ENCODE data around the gene TRAPPC10. TPM values are rescaled to one million over a fixed set of nuclear protein-coding genes. Genes with fewer than 3 reads are reported as not detected.

TRAPPC10 gene
- polyA plus RNA-seq (2013, experiment 1 of 2; ENCODE audit: insufficient read length) = 20.3 TPM
- 19.5 TPM for polyA plus RNA-seq (2013, experiment 2 of 2; ENCODE audit: insufficient read length)

DNA sequence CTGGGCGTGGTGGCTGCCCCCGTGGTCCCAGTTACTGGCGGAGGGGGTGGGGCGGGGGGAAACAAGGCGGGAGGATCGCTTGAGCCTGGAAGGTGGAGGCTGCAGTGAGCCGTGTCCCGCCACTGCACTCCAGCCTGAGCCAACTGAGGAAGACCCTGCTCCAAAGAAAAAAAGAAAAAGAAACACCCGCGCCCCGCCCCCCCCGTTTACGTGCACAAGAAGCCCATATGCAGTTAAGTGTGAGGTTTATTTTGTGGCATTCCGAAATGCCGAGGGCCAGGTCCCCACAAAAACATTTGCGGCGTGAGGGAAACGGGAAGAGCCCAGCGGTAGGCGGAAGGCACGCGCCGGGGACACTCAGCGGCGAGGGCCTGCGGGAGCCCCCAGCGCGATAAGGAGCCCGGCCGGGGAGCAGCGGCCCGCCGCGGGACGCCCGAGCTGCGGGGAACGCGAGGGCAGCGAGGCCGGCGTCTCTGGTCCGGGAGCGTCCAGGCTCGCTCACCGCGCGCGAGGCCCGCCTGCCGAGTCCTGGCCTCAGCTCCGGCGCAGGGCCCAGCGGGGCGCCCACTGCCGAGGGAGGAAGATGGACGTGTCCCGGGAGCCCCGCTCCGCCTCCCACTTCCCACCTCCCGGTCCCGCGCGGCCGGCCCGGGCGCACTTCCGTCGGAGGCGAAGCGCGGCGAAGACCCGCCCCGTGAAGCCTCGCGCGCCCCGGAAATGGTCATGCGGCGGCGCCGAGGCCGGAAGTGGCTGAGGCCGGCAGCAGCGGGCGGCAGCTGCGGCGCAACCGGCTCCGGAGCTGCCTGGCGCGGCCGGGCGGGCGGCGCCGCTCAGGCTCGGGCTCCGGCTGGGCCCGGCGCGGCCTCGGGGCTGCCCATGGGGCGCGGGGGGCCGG is at the start of gene TRAPPC10:
TSS of gene TRAPPC10 (plus strand) at position 731 of the 895 bp plus-strand sequence. CDS start 185 bp downstream, outside the sequence.
- DNase-seq = peak; percentile 90

GRCh38 chr21:43965911-43966585 is 46.1 kb upstream of the TRAPPC10 start:
- no peak for DNase-seq

- no peak for DNase-seq
These were observed 45.1 kb upstream of the TRAPPC10 start for GRCh38 chr21:43966946-43967512.

DNA sequence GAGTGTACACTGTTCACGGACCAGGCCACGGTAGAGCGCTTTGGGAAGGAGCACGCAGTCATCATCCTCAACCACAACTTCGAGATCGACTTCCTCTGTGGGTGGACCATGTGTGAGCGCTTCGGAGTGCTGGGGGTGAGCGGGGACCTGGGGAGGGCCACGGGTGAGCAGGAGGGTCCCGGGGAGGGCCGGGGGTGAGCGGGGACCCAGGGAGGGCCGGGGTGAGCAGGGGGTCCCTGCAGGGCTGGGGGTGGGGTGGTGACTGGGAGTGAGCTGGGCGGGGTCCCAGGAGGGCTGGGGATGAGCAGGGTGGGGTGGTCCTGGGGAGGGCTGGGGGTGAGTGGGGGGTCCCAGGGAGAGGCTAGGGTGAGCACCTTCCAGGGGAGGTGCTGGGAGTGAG is 44.1 kb upstream of the TRAPPC10 start:
- DNase-seq = no peak

DNA sequence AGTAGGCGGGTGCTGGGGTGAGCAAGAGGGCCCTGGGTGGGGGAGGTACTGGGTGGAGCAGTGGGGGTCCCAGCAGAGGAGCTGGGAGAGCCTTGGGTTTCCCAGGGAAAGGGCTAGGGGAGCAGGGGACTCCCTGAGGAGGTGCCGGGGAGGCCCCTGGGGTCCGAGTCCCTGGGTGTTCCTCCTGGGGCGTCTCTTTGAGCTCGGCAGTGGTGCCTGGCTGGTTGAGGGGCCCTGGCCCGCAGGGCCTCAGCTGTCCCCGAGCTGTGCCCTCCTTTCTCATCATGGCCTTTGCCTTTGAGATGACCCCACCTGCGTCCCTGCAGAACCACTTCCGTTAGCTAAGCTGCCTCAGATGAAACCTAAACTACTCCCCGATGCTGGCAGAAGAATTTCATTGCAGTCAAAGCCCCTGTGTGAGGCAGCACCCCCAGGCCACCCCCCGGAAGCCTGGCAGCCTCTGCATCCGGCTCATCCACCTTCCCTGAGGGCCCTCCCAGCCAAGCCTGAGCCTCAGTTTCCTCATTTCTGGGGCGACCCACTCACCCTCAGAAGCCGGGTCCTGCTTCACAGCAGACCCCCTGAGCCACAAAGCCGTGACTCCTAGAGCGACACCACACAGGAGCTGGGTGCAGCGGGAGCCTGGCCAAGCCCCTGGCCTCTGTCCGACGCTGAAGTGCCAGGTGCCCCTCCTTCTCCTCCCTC is 43.5 kb upstream of the TRAPPC10 start:
- no peak for DNase-seq

GRCh38 chr21:43969115-43969444 is 43.0 kb upstream of the TRAPPC10 start:
- DNase-seq = no peak

DNA sequence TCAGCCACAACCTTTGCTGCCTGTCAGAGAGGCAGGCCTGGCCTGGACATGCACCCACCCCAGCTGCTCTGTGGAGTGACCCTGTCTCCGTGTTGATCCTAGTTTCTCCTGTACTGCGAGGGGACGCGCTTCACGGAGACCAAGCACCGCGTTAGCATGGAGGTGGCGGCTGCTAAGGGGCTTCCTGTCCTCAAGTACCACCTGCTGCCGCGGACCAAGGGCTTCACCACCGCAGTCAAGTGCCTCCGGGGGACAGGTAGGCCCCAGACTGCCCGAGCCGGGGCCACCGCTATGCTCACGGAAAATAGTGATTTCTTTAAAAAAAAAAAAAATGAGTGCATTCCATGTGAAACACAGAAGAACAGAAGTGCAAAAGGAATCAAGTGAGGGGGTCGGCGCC is 41.6 kb upstream of the TRAPPC10 start:
- no peak for DNase-seq

DNA sequence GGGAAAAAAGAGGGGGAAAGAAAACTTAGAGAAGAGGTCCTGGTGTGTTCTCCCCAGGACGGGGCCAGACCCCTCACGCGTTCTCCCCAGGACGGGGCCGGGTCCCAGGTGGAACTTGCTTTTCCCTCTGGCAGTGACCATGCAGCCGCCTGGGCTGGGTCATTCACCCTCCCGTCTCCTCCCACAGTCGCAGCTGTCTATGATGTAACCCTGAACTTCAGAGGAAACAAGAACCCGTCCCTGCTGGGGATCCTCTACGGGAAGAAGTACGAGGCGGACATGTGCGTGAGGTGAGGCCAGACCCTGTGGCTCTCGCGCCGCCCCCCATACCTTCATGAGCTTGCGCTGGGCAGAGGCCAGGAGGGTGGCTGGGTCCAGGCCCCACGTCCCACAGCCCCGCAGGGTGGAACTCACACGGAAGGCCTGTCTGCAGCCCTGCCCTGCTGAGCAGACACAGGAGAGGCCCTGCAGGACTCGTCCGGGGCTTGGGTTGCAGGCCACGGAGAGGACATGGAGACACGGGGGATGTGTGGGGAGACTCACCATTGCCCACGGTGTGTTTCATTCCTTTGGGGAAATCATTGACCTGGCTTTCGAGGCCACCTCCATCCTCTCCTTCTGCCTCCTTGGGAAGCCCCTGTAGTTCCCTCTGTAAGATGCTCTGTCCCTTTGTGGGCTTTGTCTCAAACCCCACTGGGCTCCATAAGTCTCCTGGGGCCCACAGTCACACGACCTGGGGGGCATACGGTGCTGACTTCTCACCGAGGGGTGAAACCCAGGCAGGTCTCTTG is 40.7 kb upstream of the TRAPPC10 start:
- no peak for DNase-seq

GRCh38 chr21:43971992-43972255 is 40.2 kb upstream of the TRAPPC10 start:
- DNase-seq = no peak

GRCh38 chr21:43972850-43973633 is 39.1 kb upstream of the TRAPPC10 start:
- no peak for DNase-seq

GRCh38 chr21:43973634-43973955 is 38.5 kb upstream of the TRAPPC10 start:
- DNase-seq = no peak

DNA sequence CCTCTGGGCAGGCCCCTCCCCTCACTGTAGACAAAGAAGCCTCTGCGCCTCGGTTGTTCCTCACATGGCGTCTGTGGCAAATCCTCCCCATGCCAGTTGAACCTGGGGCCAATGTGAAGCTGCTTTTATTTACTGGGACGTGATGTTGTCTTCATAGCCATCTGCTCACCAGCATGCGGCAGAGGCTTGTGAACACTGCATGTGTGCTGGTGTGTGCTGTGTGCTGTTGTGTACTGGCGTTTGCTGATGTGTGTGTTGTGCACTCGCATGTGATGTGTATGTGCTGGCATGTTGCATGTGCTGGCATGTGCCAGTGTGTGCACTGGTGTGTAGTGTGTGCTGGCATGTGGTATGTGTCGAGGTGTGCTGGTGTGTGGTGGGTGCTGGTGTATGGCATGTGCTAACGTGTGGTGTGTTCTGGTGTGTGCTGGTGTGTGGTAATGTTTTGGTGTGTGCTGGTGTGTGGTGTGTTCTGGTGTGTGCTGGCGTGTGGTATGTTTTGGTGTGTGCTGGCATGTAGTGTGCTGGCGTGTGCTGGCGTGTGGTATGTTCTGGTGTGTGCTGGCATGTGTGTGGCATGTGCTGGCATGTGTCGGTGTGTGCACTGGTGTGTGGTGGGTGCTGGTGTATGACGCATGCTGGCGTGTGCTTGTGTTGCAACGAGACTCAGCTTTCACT is 37.2 kb upstream of the TRAPPC10 start:
- DNase-seq = no peak

- peak; percentile 46 for DNase-seq
These were observed 36.5 kb upstream of the TRAPPC10 start for GRCh38 chr21:43975469-43976098.

DNA sequence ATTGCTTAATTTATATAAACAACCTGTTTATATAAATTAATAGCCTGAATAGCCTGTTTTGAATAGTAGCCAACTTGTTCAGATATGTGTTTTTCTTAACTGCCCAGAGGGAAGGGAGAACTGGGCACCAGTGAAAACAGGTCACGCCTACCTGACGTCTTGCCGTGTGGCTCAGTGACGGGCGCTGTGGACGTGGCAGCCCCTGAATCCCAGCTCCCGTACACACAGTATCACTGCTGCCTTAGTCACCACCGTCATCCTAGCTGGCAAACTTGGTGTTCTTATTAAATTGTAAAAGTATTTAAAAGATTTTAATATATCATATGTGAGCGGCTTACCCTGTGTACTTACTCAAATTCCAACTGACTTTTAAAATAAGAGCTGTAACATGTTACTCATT is 35.4 kb upstream of the TRAPPC10 start:
- DNase-seq = peak; percentile 36

DNA sequence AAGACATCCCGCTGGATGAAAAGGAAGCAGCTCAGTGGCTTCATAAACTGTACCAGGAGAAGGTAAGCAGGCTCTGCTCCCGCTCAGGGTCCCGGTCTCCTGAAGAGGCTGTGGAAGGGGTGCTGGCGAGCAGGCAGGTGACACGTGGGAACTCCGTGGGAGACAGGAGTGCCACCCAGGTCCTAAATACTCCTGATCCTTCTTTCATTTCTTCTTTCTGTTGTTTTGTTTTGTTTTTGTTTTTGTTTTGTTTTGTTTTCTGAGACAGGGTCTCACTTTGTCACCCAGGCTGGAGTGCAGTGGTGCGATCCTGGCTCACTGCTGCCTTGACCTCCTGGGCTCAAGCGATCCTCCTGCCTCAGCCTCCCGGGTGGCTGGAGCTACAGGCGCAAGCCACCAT is 34.0 kb upstream of the TRAPPC10 start:
- no peak for DNase-seq

DNA sequence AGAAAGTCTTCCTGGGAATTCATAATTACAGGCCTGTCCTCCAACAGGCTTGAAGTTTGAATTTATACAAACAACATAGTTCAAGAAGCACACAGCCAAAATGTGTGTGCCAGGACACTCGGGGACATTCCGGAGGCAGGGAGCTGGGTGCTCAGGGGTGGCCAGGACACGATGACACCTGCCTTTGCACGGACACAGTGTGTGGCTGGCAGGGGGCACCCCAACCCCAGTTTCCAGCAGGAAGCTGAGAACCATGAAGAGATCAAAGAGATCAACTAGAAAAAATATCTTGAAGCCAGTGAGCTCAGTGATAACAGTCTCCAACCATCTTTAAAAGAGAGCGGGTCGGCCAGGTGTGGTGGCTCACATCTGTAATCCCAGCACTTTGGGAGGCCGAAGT is 32.5 kb upstream of the TRAPPC10 start:
- no peak for DNase-seq

DNA sequence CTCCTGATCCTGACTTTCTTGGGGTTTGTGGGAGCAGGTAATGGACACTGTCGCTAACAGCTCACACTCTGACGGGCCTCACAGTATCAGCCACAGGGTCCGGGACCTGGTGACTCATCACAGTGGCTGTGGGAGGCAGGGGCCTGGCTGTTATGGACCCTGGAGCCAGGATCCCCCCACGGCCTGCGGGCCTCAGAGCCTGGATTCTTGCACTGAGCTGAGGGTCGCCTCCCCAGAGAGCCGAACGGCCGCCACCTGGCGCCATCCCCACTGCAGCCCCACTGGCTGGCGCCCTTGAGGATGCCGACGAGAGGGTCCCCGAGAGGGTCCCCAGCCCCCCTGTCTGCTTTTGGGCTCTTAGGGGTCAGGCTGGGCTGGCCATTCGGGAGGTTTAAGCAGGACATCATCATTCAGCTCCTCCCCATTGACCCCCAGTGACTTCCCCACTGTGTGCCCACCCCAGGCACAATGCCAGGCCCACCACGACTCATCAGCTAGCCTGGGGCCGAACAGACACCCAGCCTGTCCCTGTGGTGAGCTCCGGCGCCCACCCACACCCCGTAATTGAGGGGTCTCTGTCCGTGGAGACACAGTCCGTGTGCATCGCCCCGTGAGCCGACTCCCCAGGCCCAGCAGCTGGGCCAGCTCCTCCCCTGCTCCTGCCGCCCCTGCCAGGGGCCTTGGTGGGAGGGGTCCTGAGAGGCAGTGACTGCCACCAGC is 30.8 kb upstream of the TRAPPC10 start:
- DNase-seq = no peak

DNA sequence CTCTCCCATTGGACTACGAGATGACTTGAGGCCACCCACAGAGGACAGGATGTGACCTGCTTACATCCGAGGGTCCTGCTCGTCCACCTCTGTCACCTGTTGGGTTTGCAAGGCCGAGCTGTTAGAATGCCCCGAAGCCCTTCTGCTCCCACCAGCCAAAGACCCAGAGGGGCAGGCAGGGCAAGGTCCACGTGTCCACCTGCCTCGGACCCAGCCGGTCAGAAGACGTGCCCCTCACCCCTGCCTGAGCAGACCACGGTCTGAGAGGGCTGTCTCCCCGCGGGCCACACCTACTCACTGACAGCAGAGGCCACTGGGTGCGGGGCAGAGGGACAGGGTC is 30.3 kb upstream of the TRAPPC10 start:
- DNase-seq = no peak

DNA sequence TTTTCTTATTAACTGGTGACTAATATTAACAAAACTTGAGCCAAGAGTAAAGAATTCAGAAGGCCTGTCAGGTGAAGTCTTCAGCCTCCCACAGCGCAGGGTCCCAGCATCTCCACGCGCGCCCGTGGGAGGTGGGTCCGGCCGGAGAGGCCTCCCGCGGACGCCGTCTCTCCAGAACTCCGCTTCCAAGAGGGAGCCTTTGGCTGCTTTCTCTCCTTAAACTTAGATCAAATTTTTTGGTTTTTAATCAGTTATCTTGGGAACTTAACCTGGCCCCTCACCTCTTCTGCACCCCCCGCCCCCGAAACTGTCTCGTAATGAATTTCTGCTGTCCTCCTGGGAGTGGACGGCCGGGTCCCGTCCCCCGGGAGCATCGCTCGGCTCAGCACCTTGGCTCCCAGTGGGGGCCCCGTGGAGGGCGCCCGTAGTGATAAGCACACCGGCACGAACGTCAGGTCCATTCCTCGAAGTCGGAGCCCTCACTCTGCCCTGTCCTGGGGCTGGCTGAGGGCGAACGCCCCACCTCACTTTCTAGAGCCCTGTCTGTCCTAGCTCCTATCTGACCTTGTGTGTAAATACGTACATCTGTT is 29.5 kb upstream of the TRAPPC10 start:
- no peak for DNase-seq

DNA sequence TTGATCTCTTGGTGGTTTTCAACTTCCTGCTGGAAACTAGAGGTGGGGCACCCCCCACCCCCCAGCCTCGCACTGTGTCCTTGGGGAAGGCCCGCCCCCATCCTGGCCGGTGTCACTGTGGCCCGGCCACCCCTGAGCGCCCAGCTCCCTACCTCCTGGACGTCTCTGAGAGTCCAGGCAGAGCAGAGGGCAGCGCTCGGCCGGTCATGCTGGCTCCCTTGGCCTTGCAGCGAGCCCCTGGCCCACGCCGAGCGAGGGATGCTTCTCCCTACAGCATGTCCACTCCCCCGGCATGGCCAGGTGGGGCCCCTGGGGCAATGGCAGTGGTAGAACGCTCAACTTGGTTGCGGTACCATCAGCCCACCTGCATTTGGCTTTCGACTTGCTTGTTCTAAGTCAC is 28.7 kb upstream of the TRAPPC10 start:
- no peak for DNase-seq

Data from fibroblast of skin of back (primary cell).